ENCODE results near the gene TADA3. TPM values are rescaled to one million over a fixed set of nuclear protein-coding genes. Genes with fewer than 3 reads are reported as not detected.

TADA3 gene
- total and polyA plus RNA-seq, 9 of the 15 experiments (the other 6 are each of a cell fraction or from before 2014, with no cell fraction given): 4.1 to 110 (median 74.8) TPM

- TF ChIP-seq ZNF507 (tag; conservative IDR thresholded peaks at IDR 0.05) (no peak), PYGO2 (tag; IDR thresholded peaks at IDR 0.05) (no peak), ILK (tag; IDR thresholded peaks at IDR 0.05; ENCODE audit: borderline replicate concordance, low read depth) (no peak), E2F4 (CRISPR knock-in tag; IDR thresholded peaks at IDR 0.05; ENCODE audit: low read depth) (0 out of 2 replicates have a peak, but pooled peaks have one; percentile 9), PHB (CRISPR knock-in tag; IDR thresholded peaks at IDR 0.05) (no peak), THRB (CRISPR knock-in tag; conservative IDR thresholded peaks at IDR 0.05) (0 out of 2 replicates have a peak, but pooled peaks have one; percentile 53), GTF2E2 (tag; IDR thresholded peaks at IDR 0.05) (no peak), MEIS2 (IDR thresholded peaks at IDR 0.05; ENCODE audit: partially characterized antibody) (no peak), EP400 (IDR thresholded peaks at IDR 0.05) (peak; percentile 90), ARID2 (IDR thresholded peaks at IDR 0.05) (no peak), SMAD2 (IDR thresholded peaks at IDR 0.05; ENCODE audit: low read depth, low read length) (no peak), IRF2 (CRISPR knock-in tag; IDR thresholded peaks at IDR 0.05) (no peak), ZNF77 (CRISPR knock-in tag; IDR thresholded peaks at IDR 0.05) (no peak), E2F1 (CRISPR knock-in tag; IDR thresholded peaks at IDR 0.05) (peak; percentile 95), MAFG (tag; conservative IDR thresholded peaks at IDR 0.05) (no peak), SMC3 (conservative IDR thresholded peaks at IDR 0.05; ENCODE audit: insufficient read depth, low read depth, low read length) (no peak), HDAC2 (IDR thresholded peaks at IDR 0.05) (no peak; the same call in 1 of the 2 replicates), ZNF24 (IDR thresholded peaks at IDR 0.05) (no peak), ZNF586 (CRISPR knock-in tag; conservative IDR thresholded peaks at IDR 0.05) (no peak), DEAF1 (CRISPR knock-in tag; IDR thresholded peaks at IDR 0.05) (no peak), EZH2 (IDR thresholded peaks at IDR 0.05; ENCODE audit: borderline replicate concordance, low read depth, low read length) (no peak)
- TF ChIP-seq, protein P1, sequence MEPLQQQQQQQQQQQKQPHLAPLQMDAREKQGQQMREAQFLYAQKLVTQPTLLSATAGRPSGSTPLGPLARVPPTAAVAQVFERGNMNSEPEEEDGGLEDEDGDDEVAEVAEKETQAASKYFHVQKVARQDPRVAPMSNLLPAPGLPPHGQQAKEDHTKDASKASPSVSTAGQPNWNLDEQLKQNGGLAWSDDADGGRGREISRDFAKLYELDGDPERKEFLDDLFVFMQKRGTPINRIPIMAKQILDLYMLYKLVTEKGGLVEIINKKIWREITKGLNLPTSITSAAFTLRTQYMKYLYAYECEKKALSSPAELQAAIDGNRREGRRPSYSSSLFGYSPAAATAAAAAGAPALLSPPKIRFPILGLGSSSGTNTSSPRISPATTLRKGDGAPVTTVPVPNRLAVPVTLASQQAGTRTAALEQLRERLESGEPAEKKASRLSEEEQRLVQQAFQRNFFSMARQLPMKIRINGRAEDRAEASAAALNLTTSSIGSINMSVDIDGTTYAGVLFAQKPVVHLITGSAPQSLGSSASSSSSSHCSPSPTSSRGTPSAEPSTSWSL (CRISPR knock-in tag; IDR thresholded peaks at IDR 0.05; ENCODE audit: borderline replicate concordance): 0 out of 2 replicates have a peak, but pooled peaks have one; percentile 48
Measured at GRCh38 chr3:9749645-9750555, 42.4 kb downstream of the TADA3 start, which contains the start of gene OGG1 (continued).

Measured in K562 (cell line).